Measurements from ENCODE around the gene NXPE4. TPM values are rescaled to one million over a fixed set of nuclear protein-coding genes. Genes with fewer than 3 reads are reported as not detected.
A peak's percentile ranks its signal among the peaks of the same experiment; 100 is the strongest.

Gene NXPE4
- total and polyA plus RNA-seq, 2 of the 8 experiments (the other 6 are each of a cell fraction or from before 2014, with no cell fraction given), result not detected

DNA sequence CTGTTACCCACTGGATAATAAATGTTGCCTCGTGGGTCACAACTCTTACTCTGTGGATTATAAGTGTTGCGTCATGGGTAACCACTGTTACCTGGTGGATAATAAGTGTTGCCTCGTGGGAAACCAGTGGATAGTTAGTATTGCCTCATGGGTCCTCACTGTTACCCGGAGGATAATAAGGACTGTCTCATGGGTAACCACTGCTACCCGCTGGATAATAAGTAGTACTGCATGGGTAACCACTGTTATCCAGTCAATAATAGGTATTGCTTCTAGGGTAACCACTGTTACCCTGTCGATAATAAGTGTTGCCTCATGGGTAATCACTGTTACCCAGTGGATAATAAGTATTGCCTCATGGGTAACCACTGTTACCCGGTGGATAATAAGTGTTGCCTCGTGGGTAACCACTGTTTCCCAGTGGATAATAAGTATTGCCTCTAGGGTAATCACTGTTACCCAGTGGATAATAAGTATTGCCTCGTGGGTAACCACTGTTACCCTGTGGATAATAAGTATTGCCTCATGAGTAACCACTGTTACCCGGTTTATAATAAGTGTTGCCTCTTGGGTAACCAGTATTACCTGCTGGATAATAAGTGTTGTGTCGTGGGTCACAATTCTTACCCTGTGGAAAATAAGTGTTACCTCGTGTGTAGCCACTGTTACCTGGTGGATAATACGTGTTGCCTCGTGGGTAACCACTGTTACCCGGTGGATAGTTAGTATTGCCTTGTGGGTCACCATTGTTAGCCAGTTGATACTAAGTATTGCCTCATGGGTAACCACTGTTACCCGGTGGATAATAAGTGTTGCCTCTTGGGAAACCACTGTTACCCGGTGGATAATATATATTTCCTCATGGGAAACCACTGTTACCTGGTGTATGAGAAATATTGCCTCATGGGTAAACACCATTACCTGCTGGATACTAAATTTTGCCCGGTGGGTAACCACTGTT is 15.7 kb upstream of the NXPE4 start (continued):
- TF ChIP-seq, protein P1, sequence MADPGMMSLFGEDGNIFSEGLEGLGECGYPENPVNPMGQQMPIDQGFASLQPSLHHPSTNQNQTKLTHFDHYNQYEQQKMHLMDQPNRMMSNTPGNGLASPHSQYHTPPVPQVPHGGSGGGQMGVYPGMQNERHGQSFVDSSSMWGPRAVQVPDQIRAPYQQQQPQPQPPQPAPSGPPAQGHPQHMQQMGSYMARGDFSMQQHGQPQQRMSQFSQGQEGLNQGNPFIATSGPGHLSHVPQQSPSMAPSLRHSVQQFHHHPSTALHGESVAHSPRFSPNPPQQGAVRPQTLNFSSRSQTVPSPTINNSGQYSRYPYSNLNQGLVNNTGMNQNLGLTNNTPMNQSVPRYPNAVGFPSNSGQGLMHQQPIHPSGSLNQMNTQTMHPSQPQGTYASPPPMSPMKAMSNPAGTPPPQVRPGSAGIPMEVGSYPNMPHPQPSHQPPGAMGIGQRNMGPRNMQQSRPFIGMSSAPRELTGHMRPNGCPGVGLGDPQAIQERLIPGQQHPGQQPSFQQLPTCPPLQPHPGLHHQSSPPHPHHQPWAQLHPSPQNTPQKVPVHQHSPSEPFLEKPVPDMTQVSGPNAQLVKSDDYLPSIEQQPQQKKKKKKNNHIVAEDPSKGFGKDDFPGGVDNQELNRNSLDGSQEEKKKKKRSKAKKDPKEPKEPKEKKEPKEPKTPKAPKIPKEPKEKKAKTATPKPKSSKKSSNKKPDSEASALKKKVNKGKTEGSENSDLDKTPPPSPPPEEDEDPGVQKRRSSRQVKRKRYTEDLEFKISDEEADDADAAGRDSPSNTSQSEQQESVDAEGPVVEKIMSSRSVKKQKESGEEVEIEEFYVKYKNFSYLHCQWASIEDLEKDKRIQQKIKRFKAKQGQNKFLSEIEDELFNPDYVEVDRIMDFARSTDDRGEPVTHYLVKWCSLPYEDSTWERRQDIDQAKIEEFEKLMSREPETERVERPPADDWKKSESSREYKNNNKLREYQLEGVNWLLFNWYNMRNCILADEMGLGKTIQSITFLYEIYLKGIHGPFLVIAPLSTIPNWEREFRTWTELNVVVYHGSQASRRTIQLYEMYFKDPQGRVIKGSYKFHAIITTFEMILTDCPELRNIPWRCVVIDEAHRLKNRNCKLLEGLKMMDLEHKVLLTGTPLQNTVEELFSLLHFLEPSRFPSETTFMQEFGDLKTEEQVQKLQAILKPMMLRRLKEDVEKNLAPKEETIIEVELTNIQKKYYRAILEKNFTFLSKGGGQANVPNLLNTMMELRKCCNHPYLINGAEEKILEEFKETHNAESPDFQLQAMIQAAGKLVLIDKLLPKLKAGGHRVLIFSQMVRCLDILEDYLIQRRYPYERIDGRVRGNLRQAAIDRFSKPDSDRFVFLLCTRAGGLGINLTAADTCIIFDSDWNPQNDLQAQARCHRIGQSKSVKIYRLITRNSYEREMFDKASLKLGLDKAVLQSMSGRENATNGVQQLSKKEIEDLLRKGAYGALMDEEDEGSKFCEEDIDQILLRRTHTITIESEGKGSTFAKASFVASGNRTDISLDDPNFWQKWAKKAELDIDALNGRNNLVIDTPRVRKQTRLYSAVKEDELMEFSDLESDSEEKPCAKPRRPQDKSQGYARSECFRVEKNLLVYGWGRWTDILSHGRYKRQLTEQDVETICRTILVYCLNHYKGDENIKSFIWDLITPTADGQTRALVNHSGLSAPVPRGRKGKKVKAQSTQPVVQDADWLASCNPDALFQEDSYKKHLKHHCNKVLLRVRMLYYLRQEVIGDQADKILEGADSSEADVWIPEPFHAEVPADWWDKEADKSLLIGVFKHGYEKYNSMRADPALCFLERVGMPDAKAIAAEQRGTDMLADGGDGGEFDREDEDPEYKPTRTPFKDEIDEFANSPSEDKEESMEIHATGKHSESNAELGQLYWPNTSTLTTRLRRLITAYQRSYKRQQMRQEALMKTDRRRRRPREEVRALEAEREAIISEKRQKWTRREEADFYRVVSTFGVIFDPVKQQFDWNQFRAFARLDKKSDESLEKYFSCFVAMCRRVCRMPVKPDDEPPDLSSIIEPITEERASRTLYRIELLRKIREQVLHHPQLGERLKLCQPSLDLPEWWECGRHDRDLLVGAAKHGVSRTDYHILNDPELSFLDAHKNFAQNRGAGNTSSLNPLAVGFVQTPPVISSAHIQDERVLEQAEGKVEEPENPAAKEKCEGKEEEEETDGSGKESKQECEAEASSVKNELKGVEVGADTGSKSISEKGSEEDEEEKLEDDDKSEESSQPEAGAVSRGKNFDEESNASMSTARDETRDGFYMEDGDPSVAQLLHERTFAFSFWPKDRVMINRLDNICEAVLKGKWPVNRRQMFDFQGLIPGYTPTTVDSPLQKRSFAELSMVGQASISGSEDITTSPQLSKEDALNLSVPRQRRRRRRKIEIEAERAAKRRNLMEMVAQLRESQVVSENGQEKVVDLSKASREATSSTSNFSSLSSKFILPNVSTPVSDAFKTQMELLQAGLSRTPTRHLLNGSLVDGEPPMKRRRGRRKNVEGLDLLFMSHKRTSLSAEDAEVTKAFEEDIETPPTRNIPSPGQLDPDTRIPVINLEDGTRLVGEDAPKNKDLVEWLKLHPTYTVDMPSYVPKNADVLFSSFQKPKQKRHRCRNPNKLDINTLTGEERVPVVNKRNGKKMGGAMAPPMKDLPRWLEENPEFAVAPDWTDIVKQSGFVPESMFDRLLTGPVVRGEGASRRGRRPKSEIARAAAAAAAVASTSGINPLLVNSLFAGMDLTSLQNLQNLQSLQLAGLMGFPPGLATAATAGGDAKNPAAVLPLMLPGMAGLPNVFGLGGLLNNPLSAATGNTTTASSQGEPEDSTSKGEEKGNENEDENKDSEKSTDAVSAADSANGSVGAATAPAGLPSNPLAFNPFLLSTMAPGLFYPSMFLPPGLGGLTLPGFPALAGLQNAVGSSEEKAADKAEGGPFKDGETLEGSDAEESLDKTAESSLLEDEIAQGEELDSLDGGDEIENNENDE (IDR thresholded peaks at IDR 0.05; ENCODE audit: insufficient replicate concordance, low read length), result no peak
- peak; percentile 60 to 65 for TF ChIP-seq RAD21 (IDR thresholded peaks at IDR 0.05 in 1 of 2, conservative IDR thresholded peaks at IDR 0.05 in 1 of 2; ENCODE audit: low read depth in 2 of 2, low read length in 2 of 2)
- no peak for TF ChIP-seq JUND (IDR thresholded peaks at IDR 0.05; ENCODE audit: low read length)
- TF ChIP-seq CEBPB (IDR thresholded peaks at IDR 0.05; ENCODE audit: low read depth, low read length), result peak; percentile 58
- no peak for TF ChIP-seq KDM4A (IDR thresholded peaks at IDR 0.05; ENCODE audit: low read depth, low read length, severe bottlenecking)
- TF ChIP-seq CBX5 (IDR thresholded peaks at IDR 0.05; ENCODE audit: low read depth, low read length), result no peak

All from H1 (cell line).